Subcutaneous adipose tissue (tissue), 4 donors: ENCODE measurements around the gene SCNN1A. TPM values are rescaled to one million over a fixed set of nuclear protein-coding genes. Genes with fewer than 3 reads are reported as not detected.

Experiments
- total RNA-seq, 4 donors: library from RNA; depleted of rRNA; stranded (reverse); fragments of >200 nt; gene quantifications; one replicate each; pipeline ENCODE4 v1.1.0, GENCODE V29; 2016
- TF ChIP-seq, protein P1 (sequence below): fragments of 450-650 bp; IDR thresholded peaks from one replicate; pipeline ENCODE4 v1.5.1; 2016; ENCODE audit warnings: low read depth, mild to moderate bottlenecking, control low read depth, antibody characterized with exemption, moderate library complexity

SCNN1A gene
- total RNA-seq, 4 donors from 2014 or later: 3.4 to 5.8 (median 4.1) TPM

DNA sequence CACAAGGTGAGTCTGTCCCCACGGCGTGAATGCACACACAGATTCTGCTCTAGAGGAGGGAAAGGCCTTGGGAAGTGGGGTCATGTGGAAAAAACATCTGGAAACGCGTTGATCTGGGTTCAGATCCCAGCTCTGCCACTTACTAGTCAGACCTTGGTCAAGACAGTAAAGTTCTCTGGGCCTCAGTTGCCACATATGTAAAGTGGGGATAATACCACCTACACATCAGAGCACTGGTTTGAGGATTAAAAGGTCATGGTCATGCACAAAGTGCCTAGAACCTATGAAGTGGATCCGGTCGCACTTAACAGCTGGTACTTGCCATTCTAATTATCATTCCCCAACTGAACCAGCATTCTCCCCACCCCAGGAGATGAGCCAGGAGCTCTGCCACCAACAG, 60.2 kb downstream of the SCNN1A start:
- TF ChIP-seq, protein P1, sequence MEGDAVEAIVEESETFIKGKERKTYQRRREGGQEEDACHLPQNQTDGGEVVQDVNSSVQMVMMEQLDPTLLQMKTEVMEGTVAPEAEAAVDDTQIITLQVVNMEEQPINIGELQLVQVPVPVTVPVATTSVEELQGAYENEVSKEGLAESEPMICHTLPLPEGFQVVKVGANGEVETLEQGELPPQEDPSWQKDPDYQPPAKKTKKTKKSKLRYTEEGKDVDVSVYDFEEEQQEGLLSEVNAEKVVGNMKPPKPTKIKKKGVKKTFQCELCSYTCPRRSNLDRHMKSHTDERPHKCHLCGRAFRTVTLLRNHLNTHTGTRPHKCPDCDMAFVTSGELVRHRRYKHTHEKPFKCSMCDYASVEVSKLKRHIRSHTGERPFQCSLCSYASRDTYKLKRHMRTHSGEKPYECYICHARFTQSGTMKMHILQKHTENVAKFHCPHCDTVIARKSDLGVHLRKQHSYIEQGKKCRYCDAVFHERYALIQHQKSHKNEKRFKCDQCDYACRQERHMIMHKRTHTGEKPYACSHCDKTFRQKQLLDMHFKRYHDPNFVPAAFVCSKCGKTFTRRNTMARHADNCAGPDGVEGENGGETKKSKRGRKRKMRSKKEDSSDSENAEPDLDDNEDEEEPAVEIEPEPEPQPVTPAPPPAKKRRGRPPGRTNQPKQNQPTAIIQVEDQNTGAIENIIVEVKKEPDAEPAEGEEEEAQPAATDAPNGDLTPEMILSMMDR: no peak

DNA sequence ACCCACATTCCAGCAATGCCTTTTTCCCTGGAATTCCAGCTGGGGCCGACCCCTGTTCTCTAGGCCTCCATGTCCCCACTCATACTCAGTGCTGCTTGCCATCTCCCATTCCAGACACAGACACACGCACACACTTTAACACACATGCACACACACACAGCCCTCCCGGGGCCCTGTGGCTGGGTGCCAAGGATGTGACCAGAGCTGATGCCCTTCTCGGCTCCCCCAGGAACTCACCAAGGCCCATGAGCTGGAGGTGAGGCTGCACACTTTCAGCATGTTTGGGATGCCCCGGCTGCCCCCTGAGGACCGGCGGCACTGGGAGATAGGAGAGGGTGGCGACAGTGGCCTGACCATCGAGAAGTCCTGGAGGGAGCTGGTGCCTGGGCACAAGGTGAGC, 60.6 kb downstream of the SCNN1A start:
- TF ChIP-seq, protein P1: no peak

DNA sequence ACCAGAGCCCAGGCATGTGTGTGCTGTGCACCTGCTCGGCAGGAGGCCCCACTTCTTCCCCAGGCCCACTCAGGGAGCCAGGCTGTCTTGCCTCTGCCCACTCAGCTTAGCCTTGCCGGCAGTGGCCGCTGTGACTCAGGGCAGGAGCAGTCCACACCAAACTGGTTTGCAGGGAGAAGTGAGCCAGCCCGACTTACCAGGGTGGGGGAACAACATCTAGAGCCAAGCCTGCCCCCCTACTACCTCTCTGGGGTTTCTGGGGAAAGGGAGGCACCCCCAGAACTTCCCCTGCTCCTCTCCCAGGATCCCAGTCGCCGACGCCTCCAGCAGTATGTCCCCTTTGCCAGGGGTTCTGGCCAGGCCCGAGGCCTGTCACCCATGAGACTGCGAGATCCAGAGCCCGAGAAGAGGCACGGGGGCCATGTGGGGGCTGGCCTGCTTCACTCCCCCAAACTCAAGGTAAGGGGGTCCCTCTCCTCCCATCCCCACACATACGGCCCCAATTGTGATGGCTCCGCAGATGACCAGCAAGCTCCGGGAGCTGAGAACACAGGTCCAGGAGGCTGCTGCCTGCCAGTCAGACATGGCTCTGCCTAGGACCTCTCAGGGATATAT, 61.9 kb downstream of the SCNN1A start:
- TF ChIP-seq, protein P1: no peak

DNA sequence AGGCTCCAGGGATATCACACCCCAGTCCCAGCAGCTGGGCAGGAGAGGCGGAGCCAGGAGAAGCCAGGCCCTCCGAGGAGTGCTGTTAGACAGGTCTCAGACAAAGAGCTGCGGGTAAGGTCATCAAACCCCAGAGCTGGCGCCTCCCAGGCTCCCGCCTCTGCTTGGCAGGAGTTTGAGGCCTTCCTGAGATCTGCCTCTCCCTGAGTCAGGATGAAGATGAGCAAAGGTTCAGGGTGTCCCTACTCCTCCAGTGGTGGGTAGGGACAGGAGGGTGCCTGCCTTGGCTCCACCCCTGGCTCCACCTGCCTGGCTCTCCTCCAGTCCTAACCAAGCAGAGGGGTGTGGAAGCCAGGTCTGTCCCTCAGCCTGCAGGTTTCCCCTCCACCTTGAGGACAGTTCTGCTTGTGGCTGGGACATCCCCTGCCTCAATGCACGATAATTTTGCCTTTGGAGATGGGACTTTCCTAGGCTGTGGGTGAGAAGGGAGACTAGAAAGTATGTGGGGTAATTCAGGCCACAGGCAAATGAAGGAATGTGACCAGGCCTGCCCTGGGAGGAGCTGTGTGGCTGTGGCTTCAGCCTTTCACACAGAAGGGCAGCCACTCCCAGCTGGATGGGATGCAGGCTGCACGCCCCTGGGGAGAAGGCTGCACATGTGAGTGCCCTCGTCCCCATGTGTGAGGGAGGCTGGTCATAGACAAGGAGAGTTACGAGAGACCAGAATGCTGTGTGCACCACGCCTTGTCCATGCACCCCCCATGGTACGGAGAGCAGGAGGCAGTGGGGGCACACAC, 62.6 kb downstream of the SCNN1A start:
- TF ChIP-seq, protein P1: no peak

DNA sequence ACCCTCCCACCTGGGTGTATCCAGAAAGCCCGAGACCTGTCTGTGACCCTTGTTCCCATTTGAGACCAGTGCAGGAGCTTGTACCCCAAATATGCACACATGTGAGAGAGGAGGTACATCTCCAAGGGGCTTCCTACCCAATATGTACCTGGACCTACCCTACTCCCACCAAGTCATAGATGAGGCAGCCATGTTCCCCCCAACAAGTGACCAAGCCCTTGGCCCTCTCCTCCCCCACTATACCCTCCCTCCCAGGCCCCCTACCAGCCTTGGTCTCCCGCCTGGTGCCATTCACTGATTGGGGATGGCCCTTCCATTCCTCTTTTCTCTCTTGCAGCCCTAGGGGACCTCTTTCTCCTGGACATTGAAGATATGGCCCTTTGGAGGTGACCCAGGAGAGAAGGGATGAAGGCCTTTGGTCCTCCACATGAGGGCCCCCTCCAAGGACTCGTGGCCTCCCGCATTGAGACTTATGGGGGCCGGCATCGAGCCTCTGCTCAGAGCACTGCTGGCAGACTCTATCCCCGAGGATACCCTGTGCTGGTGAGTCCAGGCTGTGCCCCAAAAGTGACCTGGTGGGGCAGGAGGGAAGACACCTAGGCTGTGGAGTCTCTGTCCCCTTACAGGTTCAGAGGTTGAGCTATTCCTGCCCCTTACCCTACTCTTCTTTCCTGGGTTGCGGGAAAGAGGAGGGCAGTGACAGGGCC, 63.4 kb downstream of the SCNN1A start:
- TF ChIP-seq, protein P1: no peak

GRCh38 chr12:6310771-6311610, 64.4 kb downstream of the SCNN1A start:
- TF ChIP-seq, protein P1: no peak
